GM12878 (cell line): ENCODE measurements around the gene PADI1. TPM values are rescaled to one million over a fixed set of nuclear protein-coding genes. Genes with fewer than 3 reads are reported as not detected.

Experiments
- ATAC-seq: fragments of 200-7000 bp; cut with Tn5 transposase; 3 replicates; pipeline ENCODE4 v1.9.1; 2020; ENCODE audit warnings: mild to moderate bottlenecking, moderate library complexity
- BruUV-seq: library from RNA; stranded (reverse); fragments of 400-500 nt; replicated peaks from 2 replicates; lab custom pipeline; 2021; lab: Mats Ljungman, UMichigan
- CTCF ChIA-PET: fragments of 300-600 bp; sonication (Branson Sonifier 250); formaldehyde crosslinking; extraction: SDS; loops from one replicate; lab custom pipeline; 2021; ENCODE audit warnings: inconsistent platforms; lab: Yijun Ruan, JAX
- POLR2A ChIA-PET: fragments of 350-600 bp; formaldehyde crosslinking; extraction: SDS; loops from one replicate; lab custom pipeline; 2021; ENCODE audit warnings: inconsistent platforms; lab: Charles Lee
- RAD21 ChIA-PET: fragments of 300-600 bp; sonication (Branson Sonifier 250); formaldehyde crosslinking; loops from one replicate; lab custom pipeline; 2023; ENCODE audit warnings: antibody characterized with exemption; ENCODE audit not compliant: unreplicated experiment; lab: Charles Lee
- SMC1A ChIA-PET: fragments of 300-600 bp; sonication (Branson Sonifier 250); formaldehyde crosslinking; loops from one replicate; lab custom pipeline; 2023; ENCODE audit not compliant: unreplicated experiment, uncharacterized antibody; lab: Charles Lee
- DNase-seq: peaks from one replicate; pipeline ENCODE4 v3.0.0-alpha.2; 2011; ENCODE audit warnings: low read depth, low spot score
- FAIRE-seq: peaks from 3 replicates; lab custom pipeline; 2011; peaks lifted over from hg19 to GRCh38; lab: Jason Lieb, UNC
- H2AFZ ChIP-seq: 2 replicates; pipeline ENCODE4 v1.6.0; 2011; ENCODE audit warnings: low read depth, low read length, control low read depth; ENCODE audit not compliant: control insufficient read depth
- H3K27ac ChIP-seq: 2 replicates; pipeline ENCODE4 v1.5.1; 2011; ENCODE audit warnings: control low read depth; ENCODE audit not compliant: control insufficient read depth, insufficient read depth
- H3K27me3 ChIP-seq, 2 experiments: replicated peaks in 1 of 2; 2 replicates each; pipeline versions ENCODE4 v1.6.0 to v1.6.1; 2011; ENCODE audit warnings: low read length in 1 of 2; ENCODE audit not compliant: control insufficient read depth in 2 of 2, insufficient read depth in 2 of 2
- H3K36me3 ChIP-seq, 2 experiments: 2 replicates each; pipeline ENCODE4 v1.5.1; 2011; ENCODE audit warnings: low read length in 1 of 2; ENCODE audit not compliant: control insufficient read depth in 2 of 2, insufficient read depth in 2 of 2
- H3K4me1 ChIP-seq: 2 replicates; pipeline ENCODE4 v1.6.1; 2011; ENCODE audit warnings: mild to moderate bottlenecking, low read length, moderate library complexity, mixed read lengths; ENCODE audit not compliant: control insufficient read depth, insufficient read depth
- H3K4me2 ChIP-seq: 2 replicates; pipeline ENCODE4 v1.6.0; 2011; ENCODE audit warnings: control low read depth; ENCODE audit not compliant: control insufficient read depth, insufficient read depth
- H3K4me3 ChIP-seq: fragments of 200-600 bp; sonication (generic); 2 replicates; pipeline ENCODE4 v1.5.1; 2016
- H3K79me2 ChIP-seq: 2 replicates; pipeline ENCODE4 v1.6.0; 2011; ENCODE audit warnings: low read length; ENCODE audit not compliant: control insufficient read depth, insufficient read depth
- H3K9ac ChIP-seq: 2 replicates; pipeline ENCODE4 v1.8.0; 2011; ENCODE audit warnings: low read length, control low read depth, mixed read lengths; ENCODE audit not compliant: control insufficient read depth, insufficient read depth
- H3K9me3 ChIP-seq: replicated peaks from 3 replicates; pipeline ENCODE4 v1.5.1; 2011; ENCODE audit warnings: mild to moderate bottlenecking, low read length; ENCODE audit not compliant: control insufficient read depth, insufficient read depth
- H4K20me1 ChIP-seq: 2 replicates; pipeline ENCODE4 v1.6.0; 2011; ENCODE audit not compliant: control insufficient read depth, insufficient read depth
- FOS ChIP-seq: IDR thresholded peaks from 3 replicates; pipeline ENCODE4 v1.6.1; 2011; ENCODE audit warnings: borderline replicate concordance; ENCODE audit not compliant: insufficient read length; ENCODE audit errors: extremely low read depth
- HDGF ChIP-seq: fragments of 450-650 bp; IDR thresholded peaks from 2 replicates; pipeline ENCODE4 v1.6.1; 2016; ENCODE audit warnings: antibody characterized with exemption
- PKNOX1 ChIP-seq: fragments of 450-650 bp; IDR thresholded peaks from 2 replicates; pipeline ENCODE4 v1.6.1; 2016; ENCODE audit warnings: mild to moderate bottlenecking
- POLR2AphosphoS2 ChIP-seq: IDR thresholded peaks from 2 replicates; pipeline ENCODE4 v1.6.1; 2011; ENCODE audit warnings: low read depth, mild to moderate bottlenecking, low read length, improper control_type of control experiment, moderate library complexity
- SIN3A ChIP-seq: IDR thresholded peaks from 2 replicates; pipeline ENCODE4 v1.6.1; 2012; ENCODE audit warnings: low read depth, low read length, improper control_type of control experiment
- SMAD5 ChIP-seq: IDR thresholded peaks from 2 replicates; pipeline ENCODE4 v1.6.1; 2016; ENCODE audit warnings: antibody characterized with exemption, low read depth
- SMARCA5 ChIP-seq: fragments of 450-650 bp; IDR thresholded peaks from 2 replicates; pipeline ENCODE4 v1.6.1; 2017; ENCODE audit warnings: mild to moderate bottlenecking
- STAT1 ChIP-seq: fragments of 450-650 bp; conservative IDR thresholded peaks from 2 replicates; pipeline ENCODE4 v1.6.1; 2014; ENCODE audit warnings: antibody characterized with exemption, mild to moderate bottlenecking
- SUPT20H ChIP-seq: IDR thresholded peaks from 2 replicates; pipeline ENCODE4 v1.6.1; 2011; ENCODE audit warnings: low read depth, mild to moderate bottlenecking, low read length, moderate library complexity, borderline replicate concordance; ENCODE audit not compliant: control insufficient read depth
- TARDBP ChIP-seq: IDR thresholded peaks from 2 replicates; pipeline ENCODE4 v1.6.1; 2016; ENCODE audit warnings: borderline replicate concordance
- WGBS: methylation state at CpG from one replicate; pipeline ENCODE4 v1.1.6; 2016; ENCODE audit warnings: low lambda C conversion rate; ENCODE audit not compliant: insufficient replicate concordance, insufficient coverage; ENCODE audit errors: missing lambda C conversion rate; 5-methylcytosine and 5-hydroxymethylcytosine counted together
- in situ Hi-C: fragments of 300-500 bp; cut with MboI; formaldehyde crosslinking; loops from 9 replicates; pipeline ENCODE4 v1.14.3; 2018; ENCODE audit warnings: mixed read lengths
- intact Hi-C: fragments of 100-400 bp; cut with micrococcal nuclease; formaldehyde crosslinking; loops from one replicate; pipeline ENCODE4 v1.14.2; 2022; ENCODE audit not compliant: unreplicated experiment
- polyA plus RNA-seq, 11 experiments: library from polyadenylated mRNA; depleted of rRNA in 4 of 11; unstranded in 6 of 11; stranded (reverse) in 5 of 11; fragments of >200 nt; fragmentation: Nextera tagmentation in 4 of 11; fragmentation: Illumina TruSeq in 1 of 11; extraction: Ambion mirVana in 4 of 11; extraction: Trizol in 1 of 11; gene quantifications; 1 replicate in 1 of 11; 2 replicates in 10 of 11; pipeline versions ENCODE4 v1.2.1 to v1.2.3, GENCODE V29; 2011 to 2016; ENCODE audit warnings: inconsistent platforms in 2 of 11, missing spikeins in 2 of 11, low read depth in 1 of 11
- total RNA-seq, 4 experiments: library from RNA; depleted of rRNA in 3 of 4; stranded (reverse); fragments of >200 nt in 3 of 4; fragmentation: Illumina TruSeq in 1 of 4; extraction: Trizol in 1 of 4; gene quantifications; 2 replicates each; pipeline versions ENCODE4 v1.2.1 to v1.2.3, GENCODE V29; 2013 to 2021
- TF ChIP-seq, protein P1 (sequence below): IDR thresholded peaks from 2 replicates; pipeline ENCODE4 v1.6.1; 2012; ENCODE audit warnings: mild to moderate bottlenecking, low read depth, low read length
- TF ChIP-seq, protein P2 (sequence below): fragments of 450-650 bp; IDR thresholded peaks from 2 replicates; pipeline ENCODE4 v1.6.1; 2017; ENCODE audit warnings: mild to moderate bottlenecking, moderate library complexity
- TF ChIP-seq, protein P3 (sequence below): fragments of 450-650 bp; IDR thresholded peaks from 2 replicates; pipeline ENCODE4 v1.6.1; 2018; ENCODE audit warnings: mild to moderate bottlenecking, low read depth, moderate library complexity; ENCODE audit not compliant: partially characterized antibody

PADI1 gene
- total and polyA plus RNA-seq, 10 of the 15 experiments (the other 5 are each of a cell fraction or from before 2014, with no cell fraction given), result 0.05 TPM; not detected in 9

DNA sequence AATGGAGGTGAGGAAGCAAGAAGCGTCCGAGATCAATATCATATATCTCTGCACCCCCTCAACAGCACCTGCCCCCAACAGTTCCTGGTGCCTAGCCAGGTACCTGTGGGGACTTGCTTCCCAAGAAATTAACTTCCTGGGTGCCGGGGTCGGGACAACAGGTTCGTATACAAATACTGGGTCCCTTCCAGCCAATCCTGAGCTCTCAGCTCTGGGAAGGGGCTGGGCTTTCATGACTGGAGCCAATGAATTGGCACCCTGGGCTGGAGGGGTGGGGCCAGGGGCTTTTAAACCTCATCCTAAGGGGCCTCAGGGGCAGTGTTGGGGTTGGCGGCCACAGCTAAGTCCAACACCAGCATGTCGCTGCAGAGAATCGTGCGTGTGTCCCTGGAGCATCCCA lies 43.9 kb downstream of the PADI1 start, which contains the start of gene PADI3:
PADI3 (plus strand) TSS at position 318 of the 400 bp plus-strand sequence; CDS start at position 358, 40 bp downstream.
- Histone ChIP-seq H4K20me1 (no peaks in the 10 kb centered on the region), H3K4me1 (peaks cover 3% of the 10 kb centered on the region; the same call in 1 of the 2 replicates), H3K27ac (no peak within 1 kb of the TSS), H3K4me2 (no peak within 1 kb of the TSS), H3K9me3 (no peaks in the 10 kb centered on the region), H3K9ac (no peak within 1 kb of the TSS), H3K27me3 (no peaks in the 10 kb centered on the region; a peak in 1 of 4 replicates), H3K36me3 (no peaks in the 10 kb centered on the region), H3K79me2 (no peaks in the 10 kb centered on the region), H2AFZ (no peak within 1 kb of the TSS), H3K4me3 (no peak within 1 kb of the TSS)
- ATAC-seq (no peak), DNase-seq (no peak), FAIRE-seq (no peak)
- in situ Hi-C loops (no loop called here), intact Hi-C loops (no loop called here)
- ChIA-PET CTCF (no interaction called here), SMC1A (interaction anchor here (1.0 kb wide), 1 partner anchor 12 kb away, joined by 3 read pairs; no protein-coding TSS in a partner anchor), RAD21 (no interaction called here), POLR2A (interaction anchor here (0.9 kb wide), 1 partner anchor 10 kb away, joined by 3 read pairs; no protein-coding TSS in a partner anchor)
- WGBS, result 50% methylated on average over 9 of the region's 9 CpGs
- BruUV-seq, result no TSS peak
- TF ChIP-seq FOS, result no peak
- TF ChIP-seq SMAD5, result no peak
- no peak for TF ChIP-seq SIN3A
- no peak for TF ChIP-seq SMARCA5
- no peak for TF ChIP-seq POLR2AphosphoS2
- TF ChIP-seq, protein P1, sequence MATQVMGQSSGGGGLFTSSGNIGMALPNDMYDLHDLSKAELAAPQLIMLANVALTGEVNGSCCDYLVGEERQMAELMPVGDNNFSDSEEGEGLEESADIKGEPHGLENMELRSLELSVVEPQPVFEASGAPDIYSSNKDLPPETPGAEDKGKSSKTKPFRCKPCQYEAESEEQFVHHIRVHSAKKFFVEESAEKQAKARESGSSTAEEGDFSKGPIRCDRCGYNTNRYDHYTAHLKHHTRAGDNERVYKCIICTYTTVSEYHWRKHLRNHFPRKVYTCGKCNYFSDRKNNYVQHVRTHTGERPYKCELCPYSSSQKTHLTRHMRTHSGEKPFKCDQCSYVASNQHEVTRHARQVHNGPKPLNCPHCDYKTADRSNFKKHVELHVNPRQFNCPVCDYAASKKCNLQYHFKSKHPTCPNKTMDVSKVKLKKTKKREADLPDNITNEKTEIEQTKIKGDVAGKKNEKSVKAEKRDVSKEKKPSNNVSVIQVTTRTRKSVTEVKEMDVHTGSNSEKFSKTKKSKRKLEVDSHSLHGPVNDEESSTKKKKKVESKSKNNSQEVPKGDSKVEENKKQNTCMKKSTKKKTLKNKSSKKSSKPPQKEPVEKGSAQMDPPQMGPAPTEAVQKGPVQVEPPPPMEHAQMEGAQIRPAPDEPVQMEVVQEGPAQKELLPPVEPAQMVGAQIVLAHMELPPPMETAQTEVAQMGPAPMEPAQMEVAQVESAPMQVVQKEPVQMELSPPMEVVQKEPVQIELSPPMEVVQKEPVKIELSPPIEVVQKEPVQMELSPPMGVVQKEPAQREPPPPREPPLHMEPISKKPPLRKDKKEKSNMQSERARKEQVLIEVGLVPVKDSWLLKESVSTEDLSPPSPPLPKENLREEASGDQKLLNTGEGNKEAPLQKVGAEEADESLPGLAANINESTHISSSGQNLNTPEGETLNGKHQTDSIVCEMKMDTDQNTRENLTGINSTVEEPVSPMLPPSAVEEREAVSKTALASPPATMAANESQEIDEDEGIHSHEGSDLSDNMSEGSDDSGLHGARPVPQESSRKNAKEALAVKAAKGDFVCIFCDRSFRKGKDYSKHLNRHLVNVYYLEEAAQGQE, result no peak
- TF ChIP-seq, protein P2, sequence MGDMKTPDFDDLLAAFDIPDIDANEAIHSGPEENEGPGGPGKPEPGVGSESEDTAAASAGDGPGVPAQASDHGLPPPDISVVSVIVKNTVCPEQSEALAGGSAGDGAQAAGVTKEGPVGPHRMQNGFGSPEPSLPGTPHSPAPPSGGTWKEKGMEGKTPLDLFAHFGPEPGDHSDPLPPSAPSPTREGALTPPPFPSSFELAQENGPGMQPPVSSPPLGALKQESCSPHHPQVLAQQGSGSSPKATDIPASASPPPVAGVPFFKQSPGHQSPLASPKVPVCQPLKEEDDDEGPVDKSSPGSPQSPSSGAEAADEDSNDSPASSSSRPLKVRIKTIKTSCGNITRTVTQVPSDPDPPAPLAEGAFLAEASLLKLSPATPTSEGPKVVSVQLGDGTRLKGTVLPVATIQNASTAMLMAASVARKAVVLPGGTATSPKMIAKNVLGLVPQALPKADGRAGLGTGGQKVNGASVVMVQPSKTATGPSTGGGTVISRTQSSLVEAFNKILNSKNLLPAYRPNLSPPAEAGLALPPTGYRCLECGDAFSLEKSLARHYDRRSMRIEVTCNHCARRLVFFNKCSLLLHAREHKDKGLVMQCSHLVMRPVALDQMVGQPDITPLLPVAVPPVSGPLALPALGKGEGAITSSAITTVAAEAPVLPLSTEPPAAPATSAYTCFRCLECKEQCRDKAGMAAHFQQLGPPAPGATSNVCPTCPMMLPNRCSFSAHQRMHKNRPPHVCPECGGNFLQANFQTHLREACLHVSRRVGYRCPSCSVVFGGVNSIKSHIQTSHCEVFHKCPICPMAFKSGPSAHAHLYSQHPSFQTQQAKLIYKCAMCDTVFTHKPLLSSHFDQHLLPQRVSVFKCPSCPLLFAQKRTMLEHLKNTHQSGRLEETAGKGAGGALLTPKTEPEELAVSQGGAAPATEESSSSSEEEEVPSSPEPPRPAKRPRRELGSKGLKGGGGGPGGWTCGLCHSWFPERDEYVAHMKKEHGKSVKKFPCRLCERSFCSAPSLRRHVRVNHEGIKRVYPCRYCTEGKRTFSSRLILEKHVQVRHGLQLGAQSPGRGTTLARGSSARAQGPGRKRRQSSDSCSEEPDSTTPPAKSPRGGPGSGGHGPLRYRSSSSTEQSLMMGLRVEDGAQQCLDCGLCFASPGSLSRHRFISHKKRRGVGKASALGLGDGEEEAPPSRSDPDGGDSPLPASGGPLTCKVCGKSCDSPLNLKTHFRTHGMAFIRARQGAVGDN, result no peak
- TF ChIP-seq TARDBP, result no peak
- TF ChIP-seq SUPT20H, result no peak
- TF ChIP-seq, protein P3, sequence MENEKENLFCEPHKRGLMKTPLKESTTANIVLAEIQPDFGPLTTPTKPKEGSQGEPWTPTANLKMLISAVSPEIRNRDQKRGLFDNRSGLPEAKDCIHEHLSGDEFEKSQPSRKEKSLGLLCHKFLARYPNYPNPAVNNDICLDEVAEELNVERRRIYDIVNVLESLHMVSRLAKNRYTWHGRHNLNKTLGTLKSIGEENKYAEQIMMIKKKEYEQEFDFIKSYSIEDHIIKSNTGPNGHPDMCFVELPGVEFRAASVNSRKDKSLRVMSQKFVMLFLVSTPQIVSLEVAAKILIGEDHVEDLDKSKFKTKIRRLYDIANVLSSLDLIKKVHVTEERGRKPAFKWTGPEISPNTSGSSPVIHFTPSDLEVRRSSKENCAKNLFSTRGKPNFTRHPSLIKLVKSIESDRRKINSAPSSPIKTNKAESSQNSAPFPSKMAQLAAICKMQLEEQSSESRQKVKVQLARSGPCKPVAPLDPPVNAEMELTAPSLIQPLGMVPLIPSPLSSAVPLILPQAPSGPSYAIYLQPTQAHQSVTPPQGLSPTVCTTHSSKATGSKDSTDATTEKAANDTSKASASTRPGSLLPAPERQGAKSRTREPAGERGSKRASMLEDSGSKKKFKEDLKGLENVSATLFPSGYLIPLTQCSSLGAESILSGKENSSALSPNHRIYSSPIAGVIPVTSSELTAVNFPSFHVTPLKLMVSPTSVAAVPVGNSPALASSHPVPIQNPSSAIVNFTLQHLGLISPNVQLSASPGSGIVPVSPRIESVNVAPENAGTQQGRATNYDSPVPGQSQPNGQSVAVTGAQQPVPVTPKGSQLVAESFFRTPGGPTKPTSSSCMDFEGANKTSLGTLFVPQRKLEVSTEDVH, result no peak
- no peak for TF ChIP-seq PKNOX1
- no peak for TF ChIP-seq STAT1
- no peak for TF ChIP-seq HDGF
